Measurements from ENCODE around the gene SHPK.

SHPK gene

GRCh38 chr17:3594051-3594800 is 41.8 kb downstream of the SHPK start:
- TF ChIP-seq EZH2phosphoT487 (IDR thresholded peaks at IDR 0.05; ENCODE audit: low read depth) (no peak), CTCF (IDR thresholded peaks at IDR 0.05; ENCODE audit: low read depth, low read length) (no peak)
- Histone ChIP-seq H2AFZ (ENCODE audit: low read depth, low read length) (no peak overlapping the region), H3K27me3 (ENCODE audit: low read depth, low read length) (no peaks in the 10 kb centered on the region), H3K79me2 (ENCODE audit: low read length) (no peaks in the 10 kb centered on the region), H3K36me3 (replicated peaks; ENCODE audit: low read depth, low read length) (no peaks in the 10 kb centered on the region), H3K27ac (ENCODE audit: low read length) (no peak overlapping the region), H3K4me1 (ENCODE audit: low read length) (no peaks in the 10 kb centered on the region), H3K4me2 (ENCODE audit: low read length) (no peak overlapping the region), H3K4me3 (ENCODE audit: low read length) (no peak overlapping the region), H3K9me3 (ENCODE audit: insufficient read depth, low read length) (no peaks in the 10 kb centered on the region), H4K20me1 (ENCODE audit: insufficient read depth, low read length) (no peaks in the 10 kb centered on the region), H3K9ac (ENCODE audit: low read length) (no peak overlapping the region)

- Histone ChIP-seq H3K36me3 (replicated peaks; ENCODE audit: low read depth, low read length) (no peaks in the 10 kb centered on the region), H4K20me1 (ENCODE audit: insufficient read depth, low read length) (no peaks in the 10 kb centered on the region), H3K4me3 (ENCODE audit: low read length) (no peak overlapping the region), H3K4me1 (ENCODE audit: low read length) (no peaks in the 10 kb centered on the region), H3K79me2 (ENCODE audit: low read length) (no peaks in the 10 kb centered on the region), H3K9ac (ENCODE audit: low read length) (no peak overlapping the region), H3K9me3 (ENCODE audit: insufficient read depth, low read length) (no peaks in the 10 kb centered on the region), H3K27ac (ENCODE audit: low read length) (no peak overlapping the region), H3K4me2 (ENCODE audit: low read length) (no peak overlapping the region), H3K27me3 (ENCODE audit: low read depth, low read length) (no peaks in the 10 kb centered on the region), H2AFZ (ENCODE audit: low read depth, low read length) (no peak overlapping the region)
- TF ChIP-seq CTCF (IDR thresholded peaks at IDR 0.05; ENCODE audit: low read depth, low read length) (no peak), EZH2phosphoT487 (IDR thresholded peaks at IDR 0.05; ENCODE audit: low read depth) (no peak)
Measured at GRCh38 chr17:3593384-3593783, 42.7 kb downstream of the SHPK start.

GRCh38 chr17:3592216-3592860 is 43.7 kb downstream of the SHPK start:
- no peaks in the 10 kb centered on the region for H3K4me1 ChIP-seq (ENCODE audit: low read length)
- H3K9me3 ChIP-seq (ENCODE audit: insufficient read depth, low read length) = no peaks in the 10 kb centered on the region
- H3K27me3 ChIP-seq (ENCODE audit: low read depth, low read length) = no peaks in the 10 kb centered on the region
- H3K27ac ChIP-seq (ENCODE audit: low read length) = no peak overlapping the region
- no peaks in the 10 kb centered on the region for H3K79me2 ChIP-seq (ENCODE audit: low read length)
- no peak overlapping the region for H2AFZ ChIP-seq (ENCODE audit: low read depth, low read length)
- TF ChIP-seq EZH2phosphoT487 (IDR thresholded peaks at IDR 0.05; ENCODE audit: low read depth) (no peak), CTCF (IDR thresholded peaks at IDR 0.05; ENCODE audit: low read depth, low read length) (no peak)
- no peaks in the 10 kb centered on the region for H4K20me1 ChIP-seq (ENCODE audit: insufficient read depth, low read length)
- no peak overlapping the region for H3K4me3 ChIP-seq (ENCODE audit: low read length)
- no peak overlapping the region for H3K4me2 ChIP-seq (ENCODE audit: low read length)
- no peaks in the 10 kb centered on the region for H3K36me3 ChIP-seq (replicated peaks; ENCODE audit: low read depth, low read length)
- no peak overlapping the region for H3K9ac ChIP-seq (ENCODE audit: low read length)

GRCh38 chr17:3590768-3591167 is 45.3 kb downstream of the SHPK start:
- no peak for TF ChIP-seq CTCF (IDR thresholded peaks at IDR 0.05; ENCODE audit: low read depth, low read length)
- TF ChIP-seq EZH2phosphoT487 (IDR thresholded peaks at IDR 0.05; ENCODE audit: low read depth) = no peak
- Histone ChIP-seq H4K20me1 (ENCODE audit: insufficient read depth, low read length) (no peaks in the 10 kb centered on the region), H3K27ac (ENCODE audit: low read length) (no peak overlapping the region), H3K27me3 (ENCODE audit: low read depth, low read length) (no peaks in the 10 kb centered on the region), H3K9me3 (ENCODE audit: insufficient read depth, low read length) (no peaks in the 10 kb centered on the region), H3K9ac (ENCODE audit: low read length) (no peak overlapping the region), H3K4me1 (ENCODE audit: low read length) (no peaks in the 10 kb centered on the region), H2AFZ (ENCODE audit: low read depth, low read length) (no peak overlapping the region), H3K79me2 (ENCODE audit: low read length) (no peaks in the 10 kb centered on the region), H3K36me3 (replicated peaks; ENCODE audit: low read depth, low read length) (no peaks in the 10 kb centered on the region), H3K4me2 (ENCODE audit: low read length) (no peak overlapping the region), H3K4me3 (ENCODE audit: low read length) (no peak overlapping the region)

Data from OCI-LY3 (cell line).